A549 (cell line): ENCODE measurements around the gene OPN1MW.

Experiments used
- CBX2 ChIP-seq: fragments of 200-600 bp; sonication (generic); IDR thresholded peaks from 2 replicates; pipeline ENCODE4 v1.6.1; 2016; ENCODE audit warnings: low read depth, mild to moderate bottlenecking, borderline replicate concordance
- FOSL2 ChIP-seq, 2 experiments: fragments of 450-650 bp in 1 of 2; fragments of >200 bp in 1 of 2; sonication (Bioruptor Twin) in 1 of 2; formaldehyde crosslinking; IDR thresholded peaks; 2 replicates each; pipeline versions ENCODE4 v1.5.0 to v1.6.1; 2016 to 2020; ENCODE audit warnings: mild to moderate bottlenecking in 1 of 2, moderate library complexity in 1 of 2
- HES2 ChIP-seq: fragments of >200 bp; sonication (Bioruptor Twin); formaldehyde crosslinking; IDR thresholded peaks from 2 replicates; pipeline ENCODE4 v1.6.1; 2016
- JUN ChIP-seq, 2 experiments: fragments of >200 bp; sonication (Bioruptor Twin); formaldehyde crosslinking; IDR thresholded peaks; 2 replicates in 1 of 2; 3 replicates in 1 of 2; pipeline ENCODE4 v1.6.1; 2016 to 2017
- JUNB ChIP-seq: fragments of >200 bp; sonication (Bioruptor Twin); formaldehyde crosslinking; IDR thresholded peaks from 2 replicates; pipeline ENCODE4 v1.6.1; 2016
- MAX ChIP-seq: IDR thresholded peaks from 2 replicates; pipeline ENCODE4 v1.6.1; 2012
- POLR2A ChIP-seq: IDR thresholded peaks from 2 replicates; pipeline ENCODE4 v1.6.1; 2012; ENCODE audit warnings: mild to moderate bottlenecking, low read length
- RAD21 ChIP-seq, 2 experiments: fragments of >200 bp in 1 of 2; sonication (Bioruptor Twin) in 1 of 2; formaldehyde crosslinking in 1 of 2; IDR thresholded peaks in 1 of 2; conservative IDR thresholded peaks in 1 of 2; 2 replicates in 1 of 2; 3 replicates in 1 of 2; pipeline ENCODE4 v1.6.1; 2012 to 2018; ENCODE audit warnings: inconsistent platforms in 1 of 2
- RFX5 ChIP-seq: fragments of 450-650 bp; IDR thresholded peaks from 2 replicates; pipeline ENCODE4 v1.7.1; 2014; ENCODE audit warnings: antibody characterized with exemption, mild to moderate bottlenecking, moderate library complexity
- SMC3 ChIP-seq: fragments of >200 bp; sonication (Bioruptor Twin); formaldehyde crosslinking; IDR thresholded peaks from 3 replicates; pipeline ENCODE4 v1.6.1; 2018; ENCODE audit warnings: inconsistent platforms
- TF ChIP-seq, protein P1 (sequence below): fragments of >200 bp; sonication (Bioruptor Twin); formaldehyde crosslinking; IDR thresholded peaks from 3 replicates; pipeline ENCODE4 v1.5.1; 2016
- TF ChIP-seq, protein P2 (sequence below): fragments of 450-650 bp; IDR thresholded peaks from 2 replicates; pipeline ENCODE4 v1.6.1; 2014; ENCODE audit warnings: antibody characterized with exemption

DNA sequence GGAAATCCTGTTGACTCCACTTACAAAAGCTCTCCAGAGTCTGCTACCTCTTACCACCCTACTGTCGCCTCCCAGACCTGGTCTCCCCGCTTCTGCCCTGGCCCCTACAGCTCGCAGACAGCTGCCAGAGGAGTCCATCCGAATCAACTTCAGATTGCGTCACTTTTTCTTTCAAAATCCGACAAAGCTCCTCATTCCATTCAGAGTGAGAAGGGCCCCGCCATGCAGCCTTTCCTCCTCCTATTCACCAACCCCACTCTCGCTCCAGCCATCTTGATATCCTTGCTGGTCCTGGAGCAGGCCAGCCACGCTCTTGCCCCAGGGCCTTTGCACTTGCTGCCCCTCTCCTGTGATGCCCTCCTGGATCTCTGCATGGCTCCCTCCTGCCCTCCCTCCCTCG lies 43.5 kb upstream of the OPN1MW start:
- TF ChIP-seq, protein P1, sequence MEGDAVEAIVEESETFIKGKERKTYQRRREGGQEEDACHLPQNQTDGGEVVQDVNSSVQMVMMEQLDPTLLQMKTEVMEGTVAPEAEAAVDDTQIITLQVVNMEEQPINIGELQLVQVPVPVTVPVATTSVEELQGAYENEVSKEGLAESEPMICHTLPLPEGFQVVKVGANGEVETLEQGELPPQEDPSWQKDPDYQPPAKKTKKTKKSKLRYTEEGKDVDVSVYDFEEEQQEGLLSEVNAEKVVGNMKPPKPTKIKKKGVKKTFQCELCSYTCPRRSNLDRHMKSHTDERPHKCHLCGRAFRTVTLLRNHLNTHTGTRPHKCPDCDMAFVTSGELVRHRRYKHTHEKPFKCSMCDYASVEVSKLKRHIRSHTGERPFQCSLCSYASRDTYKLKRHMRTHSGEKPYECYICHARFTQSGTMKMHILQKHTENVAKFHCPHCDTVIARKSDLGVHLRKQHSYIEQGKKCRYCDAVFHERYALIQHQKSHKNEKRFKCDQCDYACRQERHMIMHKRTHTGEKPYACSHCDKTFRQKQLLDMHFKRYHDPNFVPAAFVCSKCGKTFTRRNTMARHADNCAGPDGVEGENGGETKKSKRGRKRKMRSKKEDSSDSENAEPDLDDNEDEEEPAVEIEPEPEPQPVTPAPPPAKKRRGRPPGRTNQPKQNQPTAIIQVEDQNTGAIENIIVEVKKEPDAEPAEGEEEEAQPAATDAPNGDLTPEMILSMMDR, result no peak
- TF ChIP-seq JUNB (no peak), POLR2A (no peak), HES2 (no peak), RAD21 (conservative IDR thresholded peaks at IDR 0.05 in 1 of 2, IDR thresholded peaks at IDR 0.05 in 1 of 2) (no peak), FOSL2 (IDR thresholded peaks at IDR 0.05) (no peak), FOSL2 (CRISPR knock-in tag; IDR thresholded peaks at IDR 0.05) (no peak), JUN (IDR thresholded peaks at IDR 0.05) (no peak), SMC3 (no peak), CBX2 (no peak), MAX (no peak), RFX5 (no peak)
- TF ChIP-seq, protein P2, sequence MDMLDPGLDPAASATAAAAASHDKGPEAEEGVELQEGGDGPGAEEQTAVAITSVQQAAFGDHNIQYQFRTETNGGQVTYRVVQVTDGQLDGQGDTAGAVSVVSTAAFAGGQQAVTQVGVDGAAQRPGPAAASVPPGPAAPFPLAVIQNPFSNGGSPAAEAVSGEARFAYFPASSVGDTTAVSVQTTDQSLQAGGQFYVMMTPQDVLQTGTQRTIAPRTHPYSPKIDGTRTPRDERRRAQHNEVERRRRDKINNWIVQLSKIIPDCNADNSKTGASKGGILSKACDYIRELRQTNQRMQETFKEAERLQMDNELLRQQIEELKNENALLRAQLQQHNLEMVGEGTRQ, result no peak
